GM12873 (cell line): Measurements from ENCODE around the gene TSHZ1.
A peak's percentile ranks its signal among the peaks of the same experiment; 100 is the strongest.

Experiments
- CTCF ChIP-seq: IDR thresholded peaks from 2 replicates; pipeline ENCODE4 v1.5.1; 2012; ENCODE audit warnings: low read depth, mild to moderate bottlenecking, moderate library complexity, low read length, control low read depth; ENCODE audit not compliant: insufficient read depth; ENCODE audit errors: missing control alignments

The TSHZ1 gene

GRCh38 chr18:75238100-75238499, 27.5 kb downstream of the TSHZ1 start:
- TF ChIP-seq CTCF: no peak

- TF ChIP-seq CTCF: no peak
These were observed 28.2 kb downstream of the TSHZ1 start for GRCh38 chr18:75238786-75239185.

- TF ChIP-seq CTCF: peak; percentile 13
These were observed 29.8 kb downstream of the TSHZ1 start for GRCh38 chr18:75240433-75240832.

GRCh38 chr18:75241705-75242104, 31.1 kb downstream of the TSHZ1 start:
- no peak for TF ChIP-seq CTCF

- peak; percentile 36 for TF ChIP-seq CTCF
These were observed 34.0 kb downstream of the TSHZ1 start for GRCh38 chr18:75244351-75245313.

GRCh38 chr18:75246721-75247610, 36.4 kb downstream of the TSHZ1 start:
- TF ChIP-seq CTCF: no peak

- TF ChIP-seq CTCF: no peak
These were observed 37.2 kb downstream of the TSHZ1 start for GRCh38 chr18:75247611-75248421.
